Neural cell (in vitro differentiated cells): ENCODE results near the gene SFN. TPM values are rescaled to one million over a fixed set of nuclear protein-coding genes. Genes with fewer than 3 reads are reported as not detected.
A peak's percentile ranks its signal among the peaks of the same experiment; 100 is the strongest.

Experiments used
- H2AFZ ChIP-seq: fragments of 200-600, 300-800 bp; sonication (generic), shearing (Covaris generic); 2 replicates; pipeline ENCODE4 v1.6.0; 2014; ENCODE audit warnings: low read depth, mild to moderate bottlenecking, antibody characterized with exemption, low read length, moderate library complexity
- H3F3A ChIP-seq: fragments of 200-600 bp; shearing (Covaris generic); 2 replicates; pipeline ENCODE4 v1.6.1; 2016; ENCODE audit warnings: mild to moderate bottlenecking, moderate library complexity, mixed read lengths, antibody characterized with exemption, low read length; ENCODE audit not compliant: insufficient read depth, poor library complexity, severe bottlenecking
- H3K27ac ChIP-seq: fragments of 200-600, 300-800 bp; sonication (generic), shearing (Covaris generic); 2 replicates; pipeline ENCODE4 v1.5.1; 2014; ENCODE audit warnings: mild to moderate bottlenecking, low read length, moderate library complexity
- H3K27me3 ChIP-seq: fragments of 300-800, 200-600 bp; sonication (generic), shearing (Covaris generic); 2 replicates; pipeline ENCODE4 v1.6.0; 2014; ENCODE audit warnings: mild to moderate bottlenecking, low read depth, low read length, moderate library complexity; ENCODE audit not compliant: insufficient read depth
- H3K36me3 ChIP-seq: fragments of 300-800, 200-600 bp; sonication (generic), shearing (Covaris generic); 2 replicates; pipeline ENCODE4 v1.5.1; 2014; ENCODE audit warnings: mild to moderate bottlenecking, antibody characterized with exemption, low read length, moderate library complexity; ENCODE audit not compliant: insufficient read depth
- H3K4me2 ChIP-seq: fragments of 300-800, 200-600 bp; sonication (generic), shearing (Covaris generic); 2 replicates; pipeline ENCODE4 v1.6.0; 2014; ENCODE audit warnings: mild to moderate bottlenecking, low read length
- H3K4me3 ChIP-seq: fragments of 300-800, 200-600 bp; sonication (generic), shearing (Covaris generic); 2 replicates; pipeline ENCODE4 v1.5.1; 2014; ENCODE audit warnings: mild to moderate bottlenecking, low read length, moderate library complexity
- H3K79me2 ChIP-seq: fragments of 200-600 bp; shearing (Covaris generic); replicated peaks from 2 replicates; pipeline ENCODE4 v1.6.0; 2014; ENCODE audit warnings: mild to moderate bottlenecking, low read length, moderate library complexity; ENCODE audit not compliant: insufficient read depth
- H3K9ac ChIP-seq: fragments of 300-800, 200-600 bp; sonication (generic), shearing (Covaris generic); 2 replicates; pipeline ENCODE4 v1.6.1; 2016; ENCODE audit warnings: mild to moderate bottlenecking, low read length, mixed read lengths
- H3K9me2 ChIP-seq: fragments of 200-600 bp; shearing (Covaris generic); 2 replicates; pipeline ENCODE4 v1.6.1; 2016; ENCODE audit warnings: mild to moderate bottlenecking, low read length, mixed read lengths; ENCODE audit not compliant: insufficient read depth
- H3K9me3 ChIP-seq: fragments of 200-600, 300-800 bp; sonication (generic), shearing (Covaris generic); 2 replicates; pipeline ENCODE4 v1.6.1; 2016; ENCODE audit warnings: mild to moderate bottlenecking, mixed run types, low read length, moderate library complexity, mixed read lengths
- H4K20me1 ChIP-seq: fragments of 200-600 bp; shearing (Covaris generic); 2 replicates; pipeline ENCODE4 v1.6.1; 2016; ENCODE audit warnings: mild to moderate bottlenecking, mixed run types; ENCODE audit not compliant: insufficient read depth
- CTCF ChIP-seq: fragments of 450-650 bp; IDR thresholded peaks from 2 replicates; pipeline ENCODE4 v1.5.1; 2014; ENCODE audit warnings: antibody characterized with exemption, mild to moderate bottlenecking, moderate library complexity; ENCODE audit not compliant: poor library complexity, severe bottlenecking
- EP300 ChIP-seq: fragments of 450-650 bp; conservative IDR thresholded peaks from 2 replicates; pipeline ENCODE4 v1.6.1; 2014; ENCODE audit warnings: antibody characterized with exemption, mild to moderate bottlenecking, moderate library complexity; ENCODE audit not compliant: poor library complexity, severe bottlenecking
- EZH2 ChIP-seq: fragments of 200-600, 300-800 bp; shearing (Covaris generic), sonication (generic); IDR thresholded peaks from 2 replicates; pipeline ENCODE4 v1.6.1; 2014; ENCODE audit warnings: antibody characterized with exemption, low read length, borderline replicate concordance, mild to moderate bottlenecking; ENCODE audit not compliant: insufficient read depth, poor library complexity, severe bottlenecking
- MXI1 ChIP-seq: fragments of 450-650 bp; conservative IDR thresholded peaks from 2 replicates; pipeline ENCODE4 v1.6.1; 2014; ENCODE audit warnings: antibody characterized with exemption, mild to moderate bottlenecking; ENCODE audit not compliant: poor library complexity, severe bottlenecking
- POLR2AphosphoS5 ChIP-seq: IDR thresholded peaks from 2 replicates; pipeline ENCODE4 v1.6.1; 2012
- RAD21 ChIP-seq: fragments of 450-650 bp; conservative IDR thresholded peaks from 2 replicates; pipeline ENCODE4 v1.6.1; 2014; ENCODE audit warnings: antibody characterized with exemption, mild to moderate bottlenecking, moderate library complexity
- REST ChIP-seq: IDR thresholded peaks from 2 replicates; pipeline ENCODE4 v1.6.1; 2012; ENCODE audit warnings: borderline replicate concordance
- SMC3 ChIP-seq: fragments of 450-650 bp; conservative IDR thresholded peaks from 2 replicates; pipeline ENCODE4 v1.6.1; 2014; ENCODE audit warnings: antibody characterized with exemption, mild to moderate bottlenecking, moderate library complexity; ENCODE audit not compliant: poor library complexity
- TAF1 ChIP-seq: IDR thresholded peaks from 2 replicates; pipeline ENCODE4 v1.6.1; 2012; ENCODE audit warnings: low read depth
- polyA plus RNA-seq: library from polyadenylated mRNA; depleted of rRNA; stranded (reverse); fragments of >200 nt; gene quantifications from 2 replicates; pipeline ENCODE4 v1.2.3, GENCODE V29; 2014

SFN gene
- polyA plus RNA-seq, 1 donor from 2014 or later: 0.25 TPM

- Histone ChIP-seq H3K36me3 (no peaks in the 10 kb centered on the region), H3K4me2 (peak overlapping the region; percentile 50), H3K79me2 (peaks cover 13% of the 10 kb centered on the region), H4K20me1 (no peaks in the 10 kb centered on the region), H3K27me3 (no peaks in the 10 kb centered on the region), H3K9me2 (no peaks in the 10 kb centered on the region), H3K9ac (peak overlapping the region; percentile 85), H3F3A (no peaks in the 10 kb centered on the region), H3K27ac (peak overlapping the region; percentile 84), H3K9me3 (no peaks in the 10 kb centered on the region), H2AFZ (peak overlapping the region; percentile 88), H3K4me3 (peak overlapping the region; percentile 100)
- TF ChIP-seq MXI1 (no peak), SMC3 (no peak), RAD21 (no peak), REST (no peak), CTCF (no peak), EZH2 (no peak), TAF1 (no peak), POLR2AphosphoS5 (no peak), EP300 (no peak)
Observed at GRCh38 chr1:26890467-26890796, 27.5 kb downstream of the SFN start.

- H3K36me3 ChIP-seq: no peaks in the 10 kb centered on the region
- H3K4me2 ChIP-seq: no peak overlapping the region
- H3K4me3 ChIP-seq: no peak overlapping the region
- no peaks in the 10 kb centered on the region for H4K20me1 ChIP-seq
- no peak overlapping the region for H3K27ac ChIP-seq
- H3F3A ChIP-seq: no peaks in the 10 kb centered on the region
- H3K9ac ChIP-seq: no peak overlapping the region
- H2AFZ ChIP-seq: no peak overlapping the region
- H3K27me3 ChIP-seq: no peaks in the 10 kb centered on the region
- TF ChIP-seq SMC3 (no peak), RAD21 (no peak), EZH2 (no peak), EP300 (no peak), POLR2AphosphoS5 (no peak), MXI1 (no peak), CTCF (no peak), REST (no peak), TAF1 (no peak)
- peaks cover 14% of the 10 kb centered on the region for H3K79me2 ChIP-seq
- no peaks in the 10 kb centered on the region for H3K9me2 ChIP-seq
- H3K9me3 ChIP-seq: no peaks in the 10 kb centered on the region
Observed at GRCh38 chr1:26894263-26894662, 31.3 kb downstream of the SFN start.
